IPS DF 19.7 (cell line): ENCODE results near the gene PSMD11.

Experiments
- DNase-seq: peaks from one replicate; pipeline ENCODE4 v3.0.0-alpha.2; 2013; ENCODE audit warnings: low read depth, low spot score

PSMD11 gene

GRCh38 chr17:32464374-32464773 is 20.1 kb downstream of the PSMD11 start:
- no peak for DNase-seq

DNA sequence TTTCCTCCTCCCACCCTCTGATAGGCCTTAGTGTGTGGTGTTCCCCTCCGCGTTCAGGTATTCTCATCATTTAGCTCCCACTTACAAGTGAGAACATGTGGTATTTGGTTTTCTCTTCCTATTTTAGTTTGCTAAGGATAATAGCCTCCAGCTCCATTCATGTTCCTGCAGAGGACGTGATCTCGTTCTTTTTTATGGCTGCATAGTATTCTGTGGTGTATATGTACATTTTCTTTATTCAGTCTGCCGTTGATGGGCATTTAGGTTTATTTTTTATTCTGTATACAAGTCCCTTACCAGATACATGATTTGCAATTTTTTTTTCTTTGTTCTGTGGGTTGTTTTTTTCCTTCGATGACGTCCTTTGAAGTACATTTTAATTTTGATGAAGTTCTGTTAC is 23.6 kb downstream of the PSMD11 start:
- no peak for DNase-seq

GRCh38 chr17:32470405-32471167 is 26.3 kb downstream of the PSMD11 start:
- no peak for DNase-seq

DNA sequence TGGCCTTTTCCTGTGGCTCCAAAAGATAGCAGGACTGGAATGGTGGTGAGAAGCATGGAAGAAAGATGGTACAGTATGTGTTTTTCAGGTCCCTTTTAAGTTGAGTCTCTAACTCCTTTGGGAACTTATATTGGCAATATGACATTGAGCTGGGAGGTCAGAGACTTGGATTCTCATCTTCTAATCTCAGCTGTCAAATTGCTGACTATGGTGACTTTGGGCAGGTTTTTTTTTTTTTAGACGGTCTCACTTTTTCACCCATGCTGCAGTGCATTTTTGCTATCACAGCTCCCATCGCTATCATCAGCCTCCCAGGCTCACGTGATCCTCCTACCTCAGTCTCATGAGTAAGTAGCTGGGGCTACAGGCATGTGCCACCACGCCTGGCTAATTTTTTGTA is 27.3 kb downstream of the PSMD11 start:
- DNase-seq, result no peak

DNA sequence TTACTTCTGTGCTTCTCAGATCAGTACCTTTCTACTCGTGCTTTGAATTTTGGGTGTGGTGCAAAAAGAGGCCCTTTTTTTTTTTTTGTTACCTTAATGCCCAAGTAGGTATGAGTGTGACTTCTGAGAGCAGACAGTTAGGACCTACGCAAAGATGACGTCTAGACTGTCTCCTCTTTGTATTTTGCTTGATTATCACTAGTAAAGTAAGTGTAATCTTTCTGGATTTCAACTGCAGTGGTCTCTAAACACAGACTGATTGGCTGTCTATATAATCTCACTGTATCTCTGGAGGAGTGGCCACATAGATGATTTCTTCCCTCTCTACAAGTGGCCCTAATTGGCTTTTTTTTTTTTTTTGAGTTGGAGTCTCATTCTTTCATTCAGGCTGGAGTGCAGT is 30.9 kb downstream of the PSMD11 start:
- no peak for DNase-seq

DNA sequence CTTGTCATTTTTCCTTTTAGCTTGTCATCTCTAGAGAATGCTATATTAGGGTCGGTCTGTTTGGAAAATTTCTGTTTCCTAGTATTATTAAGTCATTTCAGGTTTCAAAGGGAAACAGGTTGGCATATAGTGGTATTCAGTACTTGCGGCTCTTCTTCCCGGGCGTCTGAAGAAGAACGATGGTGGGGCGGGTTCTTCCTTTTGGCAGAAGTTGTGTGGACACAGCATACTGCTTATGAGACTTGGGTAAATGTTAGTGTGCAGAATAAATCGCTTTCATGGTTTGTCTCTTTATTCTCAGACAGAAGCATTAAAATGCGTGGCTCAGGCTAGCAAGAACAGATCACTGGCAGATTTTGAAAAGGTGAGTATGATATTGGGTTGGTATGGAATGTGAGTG is 32.9 kb downstream of the PSMD11 start:
- no peak for DNase-seq

GRCh38 chr17:32479074-32479617 is 34.8 kb downstream of the PSMD11 start:
- DNase-seq, result no peak

DNA sequence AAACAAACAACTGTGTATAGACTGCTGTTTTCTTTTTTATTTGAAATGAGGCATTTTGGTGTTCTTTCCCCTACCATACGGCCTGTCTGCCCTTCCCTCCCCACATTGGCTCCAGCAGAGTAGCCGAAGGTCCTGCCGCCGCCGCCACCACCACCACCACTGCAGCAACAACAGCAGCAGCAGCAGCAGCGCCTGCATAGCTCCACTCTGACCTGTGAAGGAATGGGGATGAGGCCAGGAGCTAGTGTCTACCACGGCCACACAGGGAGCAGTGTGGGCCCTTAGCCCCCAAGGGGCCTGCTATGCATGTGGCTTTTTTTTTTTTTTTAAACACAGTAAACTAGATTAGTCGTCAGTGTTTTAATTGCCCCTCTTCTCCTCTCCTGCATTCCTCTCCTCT is 36.9 kb downstream of the PSMD11 start:
- DNase-seq, result no peak

GRCh38 chr17:32482568-32483320 is 38.4 kb downstream of the PSMD11 start:
- DNase-seq, result no peak

GRCh38 chr17:32483451-32484019 is 39.2 kb downstream of the PSMD11 start:
- DNase-seq, result peak; percentile 86

- DNase-seq, result no peak
Measured at GRCh38 chr17:32484041-32484461, 39.7 kb downstream of the PSMD11 start.

GRCh38 chr17:32484628-32485027 is 40.3 kb downstream of the PSMD11 start:
- no peak for DNase-seq

DNA sequence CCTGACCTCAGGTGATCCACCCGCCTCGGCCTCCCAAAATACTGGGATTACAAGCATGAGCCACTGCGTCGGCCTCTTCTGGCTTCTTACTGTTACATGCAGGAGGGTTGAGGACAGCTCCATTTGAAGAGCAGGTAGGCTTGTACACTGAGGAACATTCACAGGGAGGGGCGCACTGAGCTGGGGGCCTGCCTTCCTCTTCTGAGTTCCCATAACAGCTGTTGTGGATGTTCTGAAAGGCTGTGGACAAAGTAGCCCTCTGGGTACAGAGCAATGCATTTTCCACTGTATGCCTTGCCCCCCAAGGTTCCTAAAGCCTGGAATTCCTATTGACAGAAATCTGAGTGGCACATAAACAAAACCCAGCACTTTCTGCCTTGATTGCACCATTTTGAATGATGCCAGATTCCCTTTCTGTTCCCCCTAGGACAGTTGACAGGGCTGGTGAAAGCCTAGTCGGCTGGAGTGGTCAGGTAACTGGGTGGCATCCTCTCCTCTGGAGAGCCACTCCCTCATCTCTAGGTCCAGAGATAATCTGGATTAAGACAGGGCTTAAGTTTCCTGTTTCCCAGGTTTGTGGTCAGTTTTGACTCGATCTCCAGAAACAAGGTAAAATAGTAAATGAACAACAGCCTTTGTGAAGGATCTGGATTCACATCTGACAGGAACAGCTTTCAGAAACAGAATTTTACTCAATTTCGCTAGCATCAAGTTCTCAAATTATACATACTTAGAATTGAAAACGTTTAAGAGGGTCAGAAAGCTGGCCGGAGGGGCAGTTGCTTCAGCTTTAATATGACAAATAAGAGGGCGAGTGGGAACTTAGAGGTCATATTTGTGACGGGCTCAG is 41.2 kb downstream of the PSMD11 start:
- DNase-seq, result no peak

GRCh38 chr17:32486111-32486700 is 41.9 kb downstream of the PSMD11 start:
- DNase-seq, result no peak

DNA sequence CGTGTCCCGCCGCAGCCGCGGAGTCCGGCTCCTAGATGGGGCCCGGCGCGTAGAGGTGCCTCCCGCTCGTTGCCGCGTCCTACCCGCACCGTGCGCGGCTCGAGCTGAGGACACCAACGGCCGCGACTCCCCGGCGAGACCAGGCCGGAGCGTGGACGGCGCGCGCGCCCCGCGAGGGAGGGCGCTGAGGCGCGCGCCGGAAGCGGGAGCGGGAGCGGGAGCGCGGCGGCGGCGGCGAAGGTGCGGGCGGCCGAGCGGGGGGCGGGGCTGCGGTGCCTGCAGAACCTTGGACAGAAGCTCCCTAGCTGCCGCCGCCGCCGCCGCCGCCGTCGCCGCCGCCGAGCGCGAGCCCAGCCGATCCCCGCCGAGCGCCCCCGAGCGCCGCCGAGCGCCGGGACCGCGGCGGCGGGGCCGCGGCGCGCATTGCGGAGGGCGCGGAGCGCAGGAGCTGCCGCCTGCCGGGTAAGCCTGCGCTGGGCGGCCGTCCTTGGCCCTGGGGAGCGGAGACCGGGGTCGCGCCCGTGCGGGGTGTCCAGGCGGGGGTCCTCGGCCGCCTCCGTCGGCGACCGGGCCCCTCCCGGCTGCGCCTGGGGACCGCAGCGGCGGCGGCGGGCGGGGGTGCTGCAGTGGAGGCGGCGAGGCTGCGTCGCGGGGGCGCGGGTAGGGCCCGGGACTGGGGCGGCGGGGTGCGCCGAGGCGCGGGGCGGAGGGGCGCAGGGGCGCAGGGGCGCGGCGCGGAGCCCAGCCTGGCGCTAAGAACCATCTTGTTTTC is 42.6 kb downstream of the PSMD11 start, which contains the start of gene CDK5R1:
Gene CDK5R1 (plus strand): TSS at position 293 of the 772 bp plus-strand sequence. CDS start 628 bp downstream, outside the sequence.
- no peak for DNase-seq

DNA sequence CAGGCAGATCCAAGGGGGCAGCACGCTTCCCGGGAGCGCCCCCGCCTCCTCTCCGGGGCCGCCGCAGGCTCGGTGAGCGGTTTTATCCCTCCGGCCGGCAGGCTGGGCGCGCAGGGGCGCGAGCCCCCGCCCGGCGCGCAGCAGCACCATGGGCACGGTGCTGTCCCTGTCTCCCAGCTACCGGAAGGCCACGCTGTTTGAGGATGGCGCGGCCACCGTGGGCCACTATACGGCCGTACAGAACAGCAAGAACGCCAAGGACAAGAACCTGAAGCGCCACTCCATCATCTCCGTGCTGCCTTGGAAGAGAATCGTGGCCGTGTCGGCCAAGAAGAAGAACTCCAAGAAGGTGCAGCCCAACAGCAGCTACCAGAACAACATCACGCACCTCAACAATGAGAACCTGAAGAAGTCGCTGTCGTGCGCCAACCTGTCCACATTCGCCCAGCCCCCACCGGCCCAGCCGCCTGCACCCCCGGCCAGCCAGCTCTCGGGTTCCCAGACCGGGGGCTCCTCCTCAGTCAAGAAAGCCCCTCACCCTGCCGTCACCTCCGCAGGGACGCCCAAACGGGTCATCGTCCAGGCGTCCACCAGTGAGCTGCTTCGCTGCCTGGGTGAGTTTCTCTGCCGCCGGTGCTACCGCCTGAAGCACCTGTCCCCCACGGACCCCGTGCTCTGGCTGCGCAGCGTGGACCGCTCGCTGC is 43.3 kb downstream of the PSMD11 start:
- DNase-seq, result no peak

DNA sequence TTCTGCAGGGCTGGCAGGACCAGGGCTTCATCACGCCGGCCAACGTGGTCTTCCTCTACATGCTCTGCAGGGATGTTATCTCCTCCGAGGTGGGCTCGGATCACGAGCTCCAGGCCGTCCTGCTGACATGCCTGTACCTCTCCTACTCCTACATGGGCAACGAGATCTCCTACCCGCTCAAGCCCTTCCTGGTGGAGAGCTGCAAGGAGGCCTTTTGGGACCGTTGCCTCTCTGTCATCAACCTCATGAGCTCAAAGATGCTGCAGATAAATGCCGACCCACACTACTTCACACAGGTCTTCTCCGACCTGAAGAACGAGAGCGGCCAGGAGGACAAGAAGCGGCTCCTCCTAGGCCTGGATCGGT is 43.9 kb downstream of the PSMD11 start:
- DNase-seq, result no peak

GRCh38 chr17:32488604-32489180 is 44.4 kb downstream of the PSMD11 start:
- no peak for DNase-seq
